MM.1S (cell line): ENCODE results near the gene ATG3.

Experiments used
- CTCF ChIP-seq: fragments of 300-600 bp; sonication (generic); IDR thresholded peaks from 2 replicates; pipeline ENCODE4 v1.5.1; 2016; ENCODE audit warnings: antibody characterized with exemption, low read length, mixed read lengths
- EZH2 ChIP-seq: fragments of 300-600 bp; sonication (generic); optimal IDR thresholded peaks from 2 replicates; pipeline ENCODE3; 2017; ENCODE audit warnings: low read depth, mild to moderate bottlenecking, antibody characterized with exemption, low read length, mixed read lengths
- EZH2phosphoT487 ChIP-seq: fragments of 300-600 bp; sonication (generic); IDR thresholded peaks from 2 replicates; pipeline ENCODE4 v1.6.1; 2018; ENCODE audit warnings: antibody characterized with exemption, low read length

DNA sequence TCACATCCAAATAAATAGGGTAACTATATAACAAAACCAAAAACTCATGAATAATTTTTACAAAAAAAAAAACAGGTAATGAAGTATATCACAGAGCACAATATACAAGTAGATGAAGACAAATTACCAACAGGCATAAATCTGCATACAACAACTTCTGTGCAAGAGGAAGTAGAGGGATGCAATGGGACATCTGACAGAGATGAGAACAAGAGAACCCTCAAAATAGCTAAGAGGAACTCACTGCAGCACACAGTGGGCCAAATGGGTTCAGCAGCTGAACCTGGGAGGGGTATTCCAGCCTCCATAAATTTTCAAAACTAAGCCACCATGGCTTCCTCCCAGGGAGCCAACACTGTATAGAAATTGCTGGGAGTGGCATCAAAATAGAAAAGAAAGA is 52.9 kb downstream of the ATG3 start:
- no peak for TF ChIP-seq CTCF
- no peak for TF ChIP-seq EZH2phosphoT487
- TF ChIP-seq EZH2 = no peak
